SH-SY5Y (cell line): ENCODE data around the gene PEX14.

Experiments
- GATA2 ChIP-seq: IDR thresholded peaks from 2 replicates; pipeline ENCODE4 v1.6.1; 2011; ENCODE audit warnings: mild to moderate bottlenecking, low read depth, low read length
- GATA3 ChIP-seq: IDR thresholded peaks from 2 replicates; pipeline ENCODE4 v1.6.1; 2011; ENCODE audit warnings: low read depth, mild to moderate bottlenecking, low read length, moderate library complexity

DNA sequence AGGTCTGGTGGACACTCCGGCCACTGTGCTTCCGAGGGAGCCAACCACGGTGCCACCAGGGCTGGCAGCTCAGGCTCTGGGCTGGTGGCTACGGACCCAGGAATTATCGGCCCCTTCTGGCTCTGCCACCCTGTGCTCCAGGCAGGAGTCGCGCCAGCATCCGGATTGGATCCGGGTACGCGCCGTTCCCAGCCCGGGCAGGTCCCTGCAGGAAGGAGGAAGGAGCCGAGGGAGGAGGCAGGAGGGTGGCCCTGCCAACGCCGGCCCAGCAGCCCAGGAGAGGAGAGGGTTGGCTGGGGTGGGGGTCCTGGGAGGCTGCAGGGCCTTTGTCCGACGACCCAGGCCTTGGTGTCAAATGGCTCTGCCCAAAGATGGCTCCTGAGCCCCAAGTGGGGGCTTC lies 161.2 kb downstream of the PEX14 start:
- TF ChIP-seq GATA3 (no peak), GATA2 (no peak)
